ENCODE measurements around the gene FOXR1. TPM values are rescaled to one million over a fixed set of nuclear protein-coding genes. Genes with fewer than 3 reads are reported as not detected.

The FOXR1 gene
- total RNA-seq, 4 donors from 2014 or later: not detected

- Histone ChIP-seq H3K27ac (peak overlapping the region; percentile 82 to 85), H3K9me3 (no peaks in the 10 kb centered on the region), H3K4me3 (peak overlapping the region; percentile 52 to 89), H3K36me3 (no peaks in the 10 kb centered on the region), H3K4me1 (peaks cover 0 to 5% of the 10 kb centered on the region in 2 donors), H3K27me3 (no peaks in the 10 kb centered on the region)
- DNase-seq: no peak
- TF ChIP-seq POLR2A (IDR thresholded peaks at IDR 0.05) (no peak), CTCF (IDR thresholded peaks at IDR 0.05) (no peak)
- intact Hi-C loops (cut with DNase I; ENCODE audit: low total_unique reads): no loop called here
These were observed 27.3 kb downstream of the FOXR1 start for GRCh38 chr11:118998822-118999221.

DNA sequence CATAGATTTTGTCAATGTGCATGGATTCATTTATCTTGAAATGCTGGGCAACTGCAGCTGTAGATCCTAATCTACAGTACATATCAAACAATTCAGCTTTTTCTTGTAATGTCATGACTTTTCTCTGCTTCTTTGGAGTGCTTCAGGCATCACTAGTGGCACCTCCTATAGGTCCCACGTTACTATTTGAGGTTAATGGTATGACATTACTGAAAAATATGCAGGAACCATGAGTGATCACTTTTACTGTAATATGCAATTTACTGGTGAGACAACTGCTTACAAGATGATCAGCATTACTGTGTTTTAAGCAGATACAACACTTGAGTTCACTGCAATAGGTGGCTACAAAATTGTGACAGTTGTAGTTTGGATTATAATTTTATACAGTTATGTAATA lies 29.3 kb downstream of the FOXR1 start:
- H3K36me3 ChIP-seq: no peaks in the 10 kb centered on the region
- intact Hi-C loops (cut with DNase I; ENCODE audit: low total_unique reads): no loop called here
- no peaks in the 10 kb centered on the region for H3K27me3 ChIP-seq

DNA sequence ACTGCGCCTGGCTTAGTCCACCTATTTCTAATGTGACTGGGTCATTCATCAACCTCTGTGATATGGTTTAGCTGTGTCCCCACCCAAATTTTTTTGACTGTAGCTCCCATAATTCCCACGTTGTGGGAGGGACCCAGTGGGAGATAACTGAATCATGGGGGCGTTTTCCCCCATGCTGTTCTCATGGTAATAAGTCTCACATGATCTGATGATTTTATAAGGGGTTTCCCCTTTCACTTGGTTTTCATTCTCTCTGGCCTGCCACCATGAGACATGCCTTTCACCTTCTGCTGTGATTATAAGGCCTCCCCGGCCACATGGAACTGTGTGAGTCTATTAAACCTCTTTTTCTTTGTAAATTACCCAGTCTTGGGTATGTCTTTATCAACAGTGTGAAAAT lies 35.1 kb downstream of the FOXR1 start:
- Histone ChIP-seq H3K27me3 (no peaks in the 10 kb centered on the region), H3K27ac (no peak overlapping the region), H3K4me3 (no peak overlapping the region), H3K9me3 (no peaks in the 10 kb centered on the region), H3K4me1 (no peaks in the 10 kb centered on the region), H3K36me3 (no peaks in the 10 kb centered on the region)
- TF ChIP-seq POLR2A (IDR thresholded peaks at IDR 0.05): no peak
- no peak for TF ChIP-seq CTCF (IDR thresholded peaks at IDR 0.05)
- DNase-seq: no peak
- intact Hi-C loops (cut with DNase I; ENCODE audit: low total_unique reads): no loop called here

More for the DNA sequence above, 29.3 kb downstream of the FOXR1 start:
- Histone ChIP-seq H3K4me3 (no peak overlapping the region), H3K27ac (no peak overlapping the region), H3K4me1 (peaks cover 0 to 5% of the 10 kb centered on the region in 2 donors), H3K9me3 (no peaks in the 10 kb centered on the region)
- TF ChIP-seq CTCF (IDR thresholded peaks at IDR 0.05) (no peak), POLR2A (IDR thresholded peaks at IDR 0.05) (no peak)
- DNase-seq: no peak

- no peak overlapping the region for H3K27ac ChIP-seq
- intact Hi-C loops (cut with DNase I; ENCODE audit: low total_unique reads): no loop called here
- no peaks in the 10 kb centered on the region for H3K36me3 ChIP-seq
- TF ChIP-seq CTCF (IDR thresholded peaks at IDR 0.05) (no peak), POLR2A (IDR thresholded peaks at IDR 0.05) (no peak)
- H3K9me3 ChIP-seq: no peaks in the 10 kb centered on the region
- no peaks in the 10 kb centered on the region for H3K27me3 ChIP-seq
- DNase-seq: no peak
- no peaks in the 10 kb centered on the region for H3K4me1 ChIP-seq
- H3K4me3 ChIP-seq: no peak overlapping the region
These were observed 40.0 kb downstream of the FOXR1 start for GRCh38 chr11:119011476-119012053.

DNA sequence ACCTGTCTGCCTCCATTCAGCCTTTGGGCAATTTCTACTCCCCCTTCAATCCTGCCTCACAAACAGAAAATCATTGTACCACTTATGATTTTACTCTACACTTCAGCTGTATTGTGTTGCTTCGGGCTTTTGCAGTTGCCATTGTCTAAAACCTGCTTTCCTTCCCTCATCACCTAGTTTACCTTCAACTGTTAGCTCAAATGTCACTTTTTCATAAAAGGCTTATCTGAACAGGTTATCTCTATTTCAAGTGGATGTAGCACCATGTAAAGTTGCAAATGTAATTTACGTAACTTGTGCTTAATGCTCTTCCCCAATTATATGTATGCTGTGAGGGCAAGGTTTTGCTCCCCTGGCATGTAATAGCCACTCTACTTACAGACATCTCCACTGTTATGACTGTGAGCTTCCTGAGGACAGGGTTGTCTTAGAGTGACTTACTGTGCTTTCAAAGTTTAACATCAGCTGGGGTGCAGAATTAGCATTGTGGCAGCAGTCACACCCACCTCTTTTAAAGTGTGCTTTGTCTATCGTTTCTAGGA lies 41.1 kb downstream of the FOXR1 start:
- Histone ChIP-seq H3K4me1 (no peaks in the 10 kb centered on the region), H3K27ac (no peak overlapping the region)

More for the DNA sequence above, 41.1 kb downstream of the FOXR1 start:
- DNase-seq: no peak
- H3K9me3 ChIP-seq: no peaks in the 10 kb centered on the region
- H3K36me3 ChIP-seq: no peaks in the 10 kb centered on the region
- no peak for TF ChIP-seq CTCF (IDR thresholded peaks at IDR 0.05)
- no peak for TF ChIP-seq POLR2A (IDR thresholded peaks at IDR 0.05)
- H3K4me3 ChIP-seq: no peak overlapping the region
- no peaks in the 10 kb centered on the region for H3K27me3 ChIP-seq
- intact Hi-C loops (cut with DNase I; ENCODE audit: low total_unique reads): no loop called here

All from uterus (tissue), 4 donors.